HepG2 (cell line): Measurements from ENCODE around the gene TOE1. TPM values are rescaled to one million over a fixed set of nuclear protein-coding genes. Genes with fewer than 3 reads are reported as not detected.

Source experiments
- ATAD3A ChIP-seq: sonication (generic); formaldehyde crosslinking; IDR thresholded peaks from 2 replicates; pipeline ENCODE4 v1.4.0; 2020; ENCODE audit warnings: missing genetic modification reagents
- BHLHE40 ChIP-seq: IDR thresholded peaks from 2 replicates; pipeline ENCODE4 v1.6.1; 2011; ENCODE audit warnings: low read length, improper control_type of control experiment
- CBX5 ChIP-seq: sonication (generic); formaldehyde crosslinking; IDR thresholded peaks from 2 replicates; pipeline ENCODE4 v1.4.0; 2020; ENCODE audit warnings: missing genetic modification reagents, borderline replicate concordance
- CREBL2 ChIP-seq: sonication (generic); formaldehyde crosslinking; IDR thresholded peaks from 2 replicates; pipeline ENCODE4 v1.8.1; 2023; ENCODE audit warnings: missing genetic modification reagents, mild to moderate bottlenecking, borderline replicate concordance
- GABPA ChIP-seq, 2 experiments: IDR thresholded peaks; 2 replicates each; pipeline ENCODE4 v1.6.1; 2011 to 2016; ENCODE audit warnings: low read depth in 2 of 2, low read length in 1 of 2, missing biosample characterization in 1 of 2, missing genetic modification characterization in 1 of 2
- GTF2F1 ChIP-seq: fragments of 150-350 bp; IDR thresholded peaks from 2 replicates; pipeline ENCODE4 v1.6.1; 2014; ENCODE audit warnings: low read length
- MTA1 ChIP-seq: sonication (generic); formaldehyde crosslinking; IDR thresholded peaks from 2 replicates; pipeline ENCODE4 v1.4.0; 2020; ENCODE audit warnings: missing genetic modification reagents, mild to moderate bottlenecking, borderline replicate concordance
- NR2C2 ChIP-seq: sonication (generic); formaldehyde crosslinking; IDR thresholded peaks from 2 replicates; pipeline ENCODE4 v1.4.0; 2020; ENCODE audit warnings: missing genetic modification reagents, mild to moderate bottlenecking, moderate library complexity, borderline replicate concordance
- SOX6 ChIP-seq, 2 experiments: fragments of 450-650 bp in 1 of 2; sonication (generic) in 1 of 2; formaldehyde crosslinking in 1 of 2; IDR thresholded peaks; 2 replicates each; pipeline versions ENCODE4 v1.4.0 to v1.6.1; 2017 to 2020; ENCODE audit warnings: antibody characterized with exemption in 1 of 2, mild to moderate bottlenecking in 1 of 2, missing genetic modification reagents in 1 of 2
- TEF ChIP-seq: sonication (generic); formaldehyde crosslinking; IDR thresholded peaks from 2 replicates; pipeline ENCODE4 v1.5.0; 2020; ENCODE audit warnings: missing genetic modification reagents
- TMF1 ChIP-seq: sonication (generic); formaldehyde crosslinking; IDR thresholded peaks from 2 replicates; pipeline ENCODE4 v1.8.1; 2022; ENCODE audit warnings: low read depth, missing genetic modification reagents
- WIZ ChIP-seq: sonication (generic); formaldehyde crosslinking; IDR thresholded peaks from 2 replicates; pipeline ENCODE4 v1.5.1; 2020; ENCODE audit warnings: mild to moderate bottlenecking, missing genetic modification reagents
- ZNF354B ChIP-seq: sonication (generic); formaldehyde crosslinking; IDR thresholded peaks from 2 replicates; pipeline ENCODE4 v1.8.0; 2022; ENCODE audit warnings: mild to moderate bottlenecking, missing genetic modification reagents
- ZNF430 ChIP-seq: sonication (generic); formaldehyde crosslinking; IDR thresholded peaks from 2 replicates; pipeline ENCODE4 v1.9.0; 2021; ENCODE audit warnings: mild to moderate bottlenecking, missing genetic modification reagents
- ZNF547 ChIP-seq: sonication (generic); formaldehyde crosslinking; IDR thresholded peaks from 2 replicates; pipeline ENCODE4 v1.5.1; 2020; ENCODE audit warnings: mild to moderate bottlenecking, missing genetic modification reagents
- ZNF609 ChIP-seq: sonication (generic); formaldehyde crosslinking; IDR thresholded peaks from 2 replicates; pipeline ENCODE4 v1.4.0; 2020; ENCODE audit warnings: mild to moderate bottlenecking, missing genetic modification reagents, borderline replicate concordance
- ZNF619 ChIP-seq: sonication (generic); formaldehyde crosslinking; IDR thresholded peaks from 2 replicates; pipeline ENCODE4 v1.4.0; 2020; ENCODE audit warnings: mild to moderate bottlenecking, missing genetic modification reagents
- ZNF660 ChIP-seq: sonication (generic); formaldehyde crosslinking; IDR thresholded peaks from 2 replicates; pipeline ENCODE4 v1.5.1; 2020; ENCODE audit warnings: mild to moderate bottlenecking, low read depth, missing genetic modification reagents, borderline replicate concordance
- ZNF784 ChIP-seq: sonication (generic); formaldehyde crosslinking; IDR thresholded peaks from 2 replicates; pipeline ENCODE4 v1.5.1; 2020; ENCODE audit warnings: missing genetic modification reagents, mild to moderate bottlenecking, borderline replicate concordance
- polyA plus RNA-seq, 8 experiments: library from polyadenylated mRNA; depleted of rRNA in 3 of 8; stranded (reverse) in 7 of 8; unstranded in 1 of 8; fragments of >200 nt; fragmentation: Illumina TruSeq in 4 of 8; extraction: Trizol in 4 of 8; gene quantifications; 2 replicates each; pipeline versions ENCODE4 v1.2.1 to v1.2.3, GENCODE V29; 2011 to 2016; ENCODE audit warnings: low read depth in 4 of 8, missing spikeins in 1 of 8, mixed read lengths in 1 of 8; ENCODE audit not compliant: insufficient read depth in 1 of 8
- total RNA-seq, 5 experiments: library from RNA; depleted of rRNA; stranded (reverse); fragments of >200 nt; fragmentation: Illumina TruSeq; extraction: Trizol; gene quantifications; 2 replicates each; pipeline ENCODE4 v1.2.3, GENCODE V29; 2016; ENCODE audit warnings: low read depth in 1 of 5
- TF ChIP-seq, protein P1 (sequence below): IDR thresholded peaks from 2 replicates; pipeline ENCODE4 v1.6.1; 2012; ENCODE audit warnings: low read depth, low read length, improper control_type of control experiment

Gene TOE1
- total and polyA plus RNA-seq, 2 of the 13 experiments (the other 11 are each of a cell fraction or from before 2014, with no cell fraction given), result 14.1 to 19.0 TPM

- TF ChIP-seq ZNF609 (CRISPR knock-in tag) (0 out of 2 replicates have a peak, but pooled peaks have one; percentile 27), BHLHE40 (no peak), TMF1 (CRISPR knock-in tag) (peak; percentile 79), ZNF619 (CRISPR knock-in tag) (peak; percentile 62), ZNF660 (CRISPR knock-in tag) (no peak), ZNF547 (CRISPR knock-in tag) (peak; percentile 52; the same call in 1 of the 2 replicates), GTF2F1 (no peak), WIZ (CRISPR knock-in tag) (0 out of 2 replicates have a peak, but pooled peaks have one; percentile 42), TEF (CRISPR knock-in tag) (no peak), CREBL2 (CRISPR knock-in tag) (no peak), NR2C2 (CRISPR knock-in tag) (peak; percentile 46; the same call in 1 of the 2 replicates), SOX6 (IDR thresholded peaks at IDR 0.05) (no peak), SOX6 (CRISPR knock-in tag; IDR thresholded peaks at IDR 0.05) (peak; percentile 72), GABPA (IDR thresholded peaks at IDR 0.05; ENCODE audit: low read depth, low read length) (peak; percentile 63), GABPA (CRISPR knock-in tag; IDR thresholded peaks at IDR 0.05; ENCODE audit: low read depth) (peak; percentile 89), ZNF784 (CRISPR knock-in tag) (peak; percentile 80; the same call in 1 of the 2 replicates), ZNF430 (CRISPR knock-in tag) (0 out of 2 replicates have a peak, but pooled peaks have one; percentile 25), ATAD3A (no peak), ZNF354B (CRISPR knock-in tag) (0 out of 2 replicates have a peak, but pooled peaks have one; percentile 41), CBX5 (CRISPR knock-in tag) (peak; percentile 93; the same call in 1 of the 2 replicates), MTA1 (CRISPR knock-in tag) (peak; percentile 85; the same call in 1 of the 2 replicates)
- TF ChIP-seq, protein P1, sequence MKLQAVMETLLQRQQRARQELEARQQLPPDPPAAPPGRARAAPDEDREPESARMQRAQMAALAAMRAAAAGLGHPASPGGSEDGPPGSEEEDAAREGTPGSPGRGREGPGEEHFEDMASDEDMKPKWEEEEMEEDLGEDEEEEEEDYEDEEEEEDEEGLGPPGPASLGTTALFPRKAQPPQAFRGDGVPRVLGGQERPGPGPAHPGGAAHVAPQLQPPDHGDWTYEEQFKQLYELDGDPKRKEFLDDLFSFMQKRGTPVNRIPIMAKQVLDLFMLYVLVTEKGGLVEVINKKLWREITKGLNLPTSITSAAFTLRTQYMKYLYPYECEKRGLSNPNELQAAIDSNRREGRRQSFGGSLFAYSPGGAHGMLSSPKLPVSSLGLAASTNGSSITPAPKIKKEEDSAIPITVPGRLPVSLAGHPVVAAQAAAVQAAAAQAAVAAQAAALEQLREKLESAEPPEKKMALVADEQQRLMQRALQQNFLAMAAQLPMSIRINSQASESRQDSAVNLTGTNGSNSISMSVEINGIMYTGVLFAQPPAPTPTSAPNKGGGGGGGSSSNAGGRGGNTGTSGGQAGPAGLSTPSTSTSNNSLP, result 0 out of 2 replicates have a peak, but pooled peaks have one; percentile 29
Measured at GRCh38 chr1:45303520-45304310, 36.3 kb upstream of the TOE1 start (continued).
